Amygdala (tissue), 56 donors: ENCODE data around the gene CAMK2D.

Experiments
- DNase-seq, 56 donors: peaks; one replicate each; lab custom pipeline; 2025; lab: John Stamatoyannopoulos, UW

The CAMK2D gene

DNA sequence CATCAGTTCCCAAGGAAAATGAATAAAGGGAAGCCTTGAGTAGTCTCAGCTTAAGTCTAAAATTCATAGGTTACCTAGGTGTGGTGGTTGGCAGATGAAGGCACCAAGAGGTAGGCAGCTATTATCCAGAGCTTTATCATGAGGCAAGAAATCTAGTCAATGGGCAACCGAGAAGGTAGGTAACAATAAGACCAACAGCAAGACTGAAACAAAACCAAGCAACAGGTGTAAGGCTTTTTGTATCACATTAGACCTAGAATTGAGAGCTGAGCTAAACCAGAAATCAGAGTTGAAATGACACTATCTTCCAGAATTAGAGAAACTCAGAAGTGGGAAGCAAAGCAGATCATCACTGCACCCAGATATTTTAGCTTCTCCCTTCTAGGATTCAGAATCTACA is 117.1 kb downstream of the CAMK2D start:
- no peak for DNase-seq

DNA sequence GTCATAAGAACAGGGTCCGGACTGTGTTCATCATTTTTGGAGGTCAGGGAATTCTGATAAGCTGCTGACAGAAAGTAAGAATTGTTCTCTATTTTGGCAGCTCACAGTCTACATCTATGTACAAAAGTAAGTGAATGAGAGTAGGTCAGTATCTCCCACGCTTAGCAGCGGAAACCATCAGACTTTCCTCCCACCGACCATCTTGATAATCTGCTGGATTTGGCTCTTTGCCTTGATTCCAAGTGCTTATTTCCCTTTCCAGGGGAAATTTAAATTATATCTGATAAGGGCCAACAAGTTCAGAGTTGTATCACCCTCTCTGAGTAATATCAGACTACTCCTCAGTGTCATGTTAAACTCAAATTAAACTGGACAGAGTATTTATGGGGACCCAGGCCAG is 118.0 kb downstream of the CAMK2D start:
- DNase-seq, result peak in 8 of 56 donors; percentile 2 to 22 (median 8)

DNA sequence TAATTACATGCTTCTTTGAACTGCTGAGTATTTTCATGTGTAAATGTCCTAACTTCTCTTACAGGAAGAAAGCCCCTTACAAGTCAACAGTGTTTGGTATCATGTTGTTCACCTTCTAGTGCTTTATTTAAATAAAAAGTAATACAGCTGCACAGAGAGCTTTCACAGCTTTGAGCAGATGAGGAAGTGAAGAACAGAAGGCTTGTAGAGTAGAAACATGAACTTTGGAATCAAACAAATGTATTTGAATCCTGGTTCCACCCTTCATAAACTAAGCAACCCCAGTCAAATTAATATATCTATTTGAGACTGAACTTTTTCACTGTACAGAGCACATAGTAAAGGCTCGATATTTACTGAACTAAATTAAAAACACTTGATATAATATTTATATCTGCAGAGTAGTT is 120.5 kb downstream of the CAMK2D start:
- no peak for DNase-seq

DNA sequence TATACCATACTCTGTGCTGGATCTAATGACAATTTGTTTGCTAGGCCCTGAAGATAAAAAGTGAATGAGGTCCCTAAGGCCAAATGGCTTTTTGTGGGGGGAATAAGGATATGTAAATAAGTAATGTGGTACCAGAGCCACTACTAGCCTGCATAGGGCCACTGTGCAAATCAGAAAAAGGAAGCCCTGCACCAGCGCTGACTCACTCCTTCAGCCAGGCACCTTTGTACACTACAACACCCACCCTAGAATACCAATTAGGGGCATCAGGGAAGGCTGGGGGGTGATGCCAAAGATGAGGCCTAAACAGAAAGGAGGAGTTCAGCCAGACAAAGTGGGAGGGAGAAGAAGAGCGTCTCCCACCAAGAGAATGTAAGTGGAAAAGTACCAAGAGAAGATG is 122.2 kb downstream of the CAMK2D start:
- peak in 23 of 56 donors; percentile 2 to 34 (median 16) for DNase-seq

DNA sequence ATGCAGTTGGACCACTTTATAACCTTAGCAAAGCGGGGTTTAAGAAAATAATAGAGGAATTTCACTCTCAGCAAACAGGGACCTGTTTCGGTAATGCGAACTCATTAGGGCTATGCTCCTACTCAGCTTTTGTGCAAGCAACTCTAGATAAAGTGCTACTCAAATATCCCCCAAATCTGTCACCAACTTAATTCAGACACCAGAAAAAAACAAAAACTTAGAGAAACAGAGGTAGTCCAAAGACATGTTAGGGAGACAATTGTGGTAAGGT is 123.0 kb downstream of the CAMK2D start:
- DNase-seq, result no peak

DNA sequence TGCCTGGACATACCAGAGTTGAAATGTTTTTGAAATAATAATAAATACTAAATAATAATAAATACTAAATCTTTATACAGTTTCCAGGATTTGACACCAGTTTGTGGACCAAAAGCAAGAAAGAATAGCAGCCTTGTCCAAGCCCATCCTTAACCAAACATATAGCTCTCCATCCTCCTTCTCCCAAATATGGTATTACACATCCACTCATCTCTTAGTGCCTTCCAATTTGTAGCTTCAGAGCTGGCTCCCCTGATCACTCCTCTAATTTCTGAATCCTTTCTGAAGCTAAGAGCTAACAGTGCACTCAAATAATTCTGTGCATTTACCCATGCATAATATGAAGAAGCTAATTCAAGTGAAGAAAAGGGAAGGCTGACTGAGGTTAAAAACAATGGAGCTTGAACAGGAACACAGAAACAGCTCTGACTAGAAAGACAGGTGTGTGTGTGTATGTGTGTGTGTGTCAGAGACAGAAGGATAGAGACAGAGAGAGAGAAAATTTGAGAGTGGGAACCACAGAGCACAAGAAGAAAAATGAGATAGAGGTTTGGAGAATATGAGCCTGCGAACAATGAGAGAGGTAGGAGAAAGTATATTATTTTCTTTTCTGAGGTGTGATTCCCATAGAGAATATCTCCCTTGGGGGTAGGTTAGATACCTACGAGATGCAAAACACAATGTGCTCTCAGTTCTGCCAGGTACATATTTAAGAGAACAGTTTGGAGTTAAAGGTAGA is 123.5 kb downstream of the CAMK2D start:
- no peak for DNase-seq

DNA sequence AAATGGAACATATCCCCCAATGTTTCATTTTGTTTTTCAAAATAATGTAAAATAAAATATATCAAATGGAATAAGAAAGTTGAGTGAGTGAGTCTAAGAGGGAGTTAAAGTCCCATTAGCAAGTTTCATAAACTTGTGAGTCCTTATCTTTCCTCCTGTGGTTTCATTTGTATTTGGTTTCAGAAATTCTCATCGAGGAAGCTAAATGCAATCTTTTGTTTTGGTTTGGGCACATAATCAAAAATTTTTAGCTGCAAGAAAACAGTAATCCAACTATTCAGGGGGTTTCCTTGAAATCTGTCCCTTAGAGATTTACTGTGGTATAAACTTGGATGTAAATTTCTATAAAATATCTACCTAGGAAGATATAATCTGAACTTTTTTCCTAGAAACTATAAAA is 124.2 kb downstream of the CAMK2D start:
- DNase-seq, result no peak

DNA sequence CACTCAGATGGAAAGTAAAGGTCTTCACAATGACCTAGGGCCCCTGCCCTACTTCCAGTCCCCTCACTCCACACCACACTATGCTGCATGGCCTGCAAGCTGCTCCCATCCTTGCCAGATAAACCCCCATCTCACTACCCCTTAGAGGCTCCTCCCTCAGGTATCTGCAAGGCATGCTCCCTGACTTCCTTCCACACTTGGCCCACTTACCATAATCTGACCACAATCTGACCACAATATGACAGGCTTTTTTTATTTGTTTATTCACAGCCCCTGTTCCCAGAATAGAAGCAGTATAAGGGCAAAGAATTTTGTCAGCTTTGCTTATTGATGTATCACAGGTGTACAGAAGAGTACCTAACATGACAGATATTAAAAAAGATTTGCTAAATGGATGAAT is 124.7 kb downstream of the CAMK2D start:
- no peak for DNase-seq

DNA sequence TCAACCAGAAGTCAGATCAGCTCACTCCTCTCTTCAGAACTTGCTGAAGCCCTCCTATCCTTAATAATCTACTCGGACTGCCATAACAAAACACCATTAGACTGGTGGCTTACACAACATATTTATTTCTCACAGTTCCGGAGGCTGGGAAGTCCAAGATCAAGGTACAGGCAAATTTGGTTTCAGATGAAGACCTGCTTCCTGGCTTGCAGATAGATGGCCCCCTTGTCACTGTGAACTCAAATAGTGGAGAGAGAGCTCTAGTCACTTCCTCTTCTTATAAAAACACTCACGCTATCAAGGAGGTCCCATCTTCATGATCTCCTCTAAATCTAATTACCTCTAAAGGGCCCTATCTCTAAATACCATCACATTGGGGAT is 125.1 kb downstream of the CAMK2D start:
- DNase-seq, result no peak

DNA sequence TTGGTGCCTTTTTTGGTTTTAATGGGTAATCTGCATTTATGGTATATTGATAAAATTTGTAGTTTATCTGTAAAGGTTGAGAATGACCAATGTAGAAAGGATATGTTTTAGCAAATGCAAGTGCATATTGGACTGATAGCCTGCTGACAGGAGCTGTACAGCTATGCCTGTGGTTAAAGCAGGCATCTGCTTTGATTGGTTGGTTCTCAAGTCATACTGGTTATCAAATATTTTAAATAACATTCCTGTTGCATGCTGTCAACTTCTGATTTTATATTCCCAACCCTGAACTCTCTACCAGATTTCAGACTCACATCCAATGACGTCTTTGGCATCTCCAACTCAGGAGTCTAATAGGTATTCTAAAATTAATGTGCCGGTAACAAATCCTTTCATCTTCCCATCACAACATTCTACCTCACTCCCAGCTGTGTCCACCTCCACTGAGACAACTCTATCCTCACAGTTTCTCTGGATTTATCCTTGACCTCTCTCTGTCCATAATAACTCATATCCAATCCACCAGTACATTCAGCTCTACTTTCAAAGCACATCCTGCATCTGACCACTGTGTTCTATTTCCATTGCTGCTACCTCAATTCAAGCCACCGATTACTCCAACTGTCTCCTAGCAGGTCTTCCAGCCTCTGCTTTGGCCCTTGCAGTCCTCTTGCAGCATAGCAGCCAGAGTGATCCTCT is 125.7 kb downstream of the CAMK2D start:
- DNase-seq, result no peak

DNA sequence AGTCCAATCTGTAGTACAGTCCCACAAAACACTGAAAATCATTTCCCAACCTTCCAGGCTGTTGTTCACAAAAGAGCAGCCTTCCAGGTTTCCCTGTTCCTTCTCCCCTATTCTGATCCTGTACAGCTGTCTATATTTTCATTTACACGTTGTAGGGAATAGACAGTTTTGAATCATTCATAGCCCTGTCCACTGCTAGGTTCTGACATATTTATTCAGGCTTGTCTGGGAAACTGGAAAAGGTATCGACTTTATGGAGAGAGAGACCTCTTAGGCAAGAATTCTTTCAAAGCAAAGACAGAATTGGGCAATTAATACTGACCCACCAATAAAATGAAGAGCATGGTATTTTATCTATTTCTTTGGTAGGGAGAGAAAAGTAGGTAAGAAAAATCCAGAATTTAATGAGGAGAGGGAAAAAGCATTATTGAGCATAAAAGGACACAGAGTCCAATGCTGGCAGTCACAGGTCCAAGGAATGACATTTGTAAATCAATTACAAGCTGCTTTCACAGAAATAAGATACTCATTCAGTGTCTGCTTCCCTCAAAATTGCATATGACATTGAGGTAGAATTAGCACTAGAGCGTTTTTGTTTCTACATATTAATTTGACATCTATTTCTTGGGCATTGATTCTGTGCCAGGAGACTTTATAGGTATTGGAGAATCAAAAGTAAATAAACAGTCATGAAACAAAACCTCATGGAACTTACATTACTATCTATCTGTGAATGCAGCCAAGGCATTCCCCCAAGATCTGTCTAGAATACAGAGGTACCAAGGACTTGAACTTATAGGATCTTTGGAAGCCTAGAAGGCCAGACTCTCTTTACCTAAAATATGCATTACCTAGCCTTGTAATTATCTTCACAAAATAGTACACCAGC is 127.2 kb downstream of the CAMK2D start:
- no peak for DNase-seq

DNA sequence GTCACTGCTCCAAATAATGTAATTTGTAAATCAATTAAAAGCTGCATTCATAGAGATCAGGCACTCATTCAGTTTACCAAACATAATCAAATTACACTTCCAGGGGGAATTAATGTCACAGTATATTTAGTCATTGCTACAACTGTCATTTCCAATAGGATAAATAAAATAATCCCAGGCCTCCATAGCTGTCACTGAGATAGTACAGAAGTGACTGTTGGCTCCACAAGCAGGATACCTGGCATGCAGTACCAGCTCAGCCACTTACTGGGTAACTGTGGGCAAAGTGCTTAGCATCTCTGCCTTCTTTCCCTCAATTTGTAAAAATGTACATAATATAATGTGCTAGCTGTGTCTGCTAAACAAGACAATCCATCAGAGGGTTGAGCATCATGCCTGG is 128.1 kb downstream of the CAMK2D start:
- no peak for DNase-seq

DNA sequence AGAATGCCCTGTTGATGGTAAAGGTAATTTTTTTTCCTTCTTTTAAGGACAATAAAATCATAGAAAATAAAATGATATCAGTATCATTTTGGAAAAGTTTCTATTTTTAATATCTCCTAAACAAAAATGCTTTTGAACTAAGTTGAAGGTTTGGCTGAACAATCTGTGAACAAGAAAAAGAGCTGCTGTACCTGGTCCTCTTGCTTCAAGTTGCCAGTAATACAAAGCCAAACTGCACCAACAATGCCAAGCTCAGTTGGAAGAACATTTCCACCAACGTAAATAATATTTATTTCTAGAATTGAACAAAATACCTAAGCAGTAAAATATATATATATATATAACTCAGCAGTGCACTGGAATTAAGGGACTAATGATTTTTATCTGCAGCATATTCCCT is 132.8 kb downstream of the CAMK2D start:
- DNase-seq, result no peak

DNA sequence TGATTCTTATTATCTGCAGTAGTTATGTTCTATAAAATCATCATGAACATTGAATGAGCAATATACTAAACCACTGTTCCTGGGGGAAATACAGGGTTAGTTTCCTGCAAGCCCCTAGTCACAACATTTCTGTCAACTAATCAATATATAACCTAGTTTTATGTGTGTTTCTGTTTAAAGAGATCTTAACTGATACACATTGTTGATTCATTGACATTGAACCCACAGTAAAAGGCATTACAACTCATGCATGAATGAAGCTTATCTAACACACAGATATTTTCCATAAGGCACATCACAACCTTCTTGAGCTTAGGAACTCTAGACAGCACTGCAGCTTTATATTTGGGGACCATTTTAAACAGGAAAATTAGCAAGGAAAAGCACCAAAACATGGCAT is 134.2 kb downstream of the CAMK2D start:
- no peak for DNase-seq

DNA sequence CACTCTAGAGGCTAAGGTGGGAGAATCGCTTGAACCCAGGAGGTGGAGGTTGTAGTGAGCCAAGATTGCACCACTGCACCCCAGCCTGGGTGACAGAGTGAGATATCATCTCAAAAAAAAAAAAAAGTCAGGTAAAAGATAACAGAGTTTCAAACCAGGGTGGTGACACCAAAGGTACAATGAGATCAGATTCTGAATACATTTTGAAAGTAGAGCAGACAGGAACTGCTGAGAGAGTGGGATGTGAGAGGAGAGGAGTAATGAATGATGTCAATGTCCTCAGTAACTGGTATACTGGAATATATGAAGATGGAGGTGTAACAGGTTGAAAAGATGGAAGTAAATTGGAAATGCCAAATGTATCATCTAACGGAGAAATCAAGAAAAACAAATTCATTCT is 135.6 kb downstream of the CAMK2D start:
- no peak for DNase-seq

DNA sequence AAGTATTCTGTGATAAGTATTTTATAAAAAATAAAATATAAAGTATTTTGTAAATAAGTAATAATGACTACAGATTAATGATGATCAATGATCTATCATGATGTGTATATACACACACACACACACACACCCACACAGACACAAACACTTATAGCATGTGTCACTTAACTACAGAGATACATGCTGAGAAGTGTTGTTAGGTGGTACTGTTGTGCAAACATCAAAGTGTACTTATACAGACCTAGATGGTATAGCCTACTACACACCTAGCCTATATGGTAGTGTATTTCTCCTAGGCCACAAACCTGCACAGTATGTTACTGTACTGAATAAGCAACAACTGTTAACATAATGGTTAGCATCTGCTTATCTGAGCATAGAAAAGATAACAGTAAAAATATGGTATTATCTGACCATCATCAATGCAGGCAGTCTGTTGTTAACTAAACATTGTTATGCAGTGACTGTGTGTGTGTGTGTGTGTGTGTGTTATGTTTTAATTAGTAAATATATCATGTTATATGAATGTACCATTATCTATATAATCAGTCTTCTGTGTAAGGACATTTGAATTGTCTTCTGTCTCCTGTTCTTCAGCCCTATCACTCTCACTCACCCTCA is 138.2 kb downstream of the CAMK2D start:
- no peak for DNase-seq

DNA sequence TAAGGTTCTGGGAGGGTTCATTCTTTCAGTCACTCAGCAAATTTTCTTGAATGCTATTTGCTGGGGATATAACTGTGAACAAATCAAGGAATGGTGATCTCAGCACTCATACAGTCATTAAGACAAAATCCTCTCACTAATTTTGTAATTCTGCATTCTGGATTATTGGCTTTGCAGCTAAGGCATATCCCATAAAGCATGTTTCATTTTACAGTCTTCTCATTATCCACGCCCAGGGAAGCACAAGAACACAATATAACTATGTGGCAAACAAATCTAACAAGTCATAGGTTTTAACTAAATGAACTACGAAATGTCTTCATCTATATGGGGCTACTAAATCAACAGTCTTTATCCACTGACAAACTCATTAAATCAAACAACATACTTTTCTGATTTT is 139.9 kb downstream of the CAMK2D start:
- DNase-seq, result no peak

DNA sequence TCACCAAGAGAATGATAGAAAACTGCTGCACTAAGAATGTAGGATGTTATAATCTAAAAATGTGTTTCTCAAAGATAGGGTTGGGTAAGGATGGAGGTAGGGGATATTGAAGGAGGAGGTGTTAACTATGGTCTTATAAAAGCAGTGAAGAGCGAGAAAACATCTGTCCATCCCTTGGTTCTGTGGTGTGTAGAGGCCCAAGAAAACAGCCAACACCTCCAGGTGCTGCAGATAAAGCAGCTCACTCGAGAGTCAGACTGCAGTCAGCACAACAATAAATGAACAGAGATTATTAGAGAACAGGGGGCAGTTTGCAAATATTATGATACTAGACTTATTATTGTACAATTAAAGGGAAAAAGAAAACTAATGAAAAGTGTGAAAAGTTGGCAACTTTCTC is 141.5 kb downstream of the CAMK2D start:
- no peak for DNase-seq

DNA sequence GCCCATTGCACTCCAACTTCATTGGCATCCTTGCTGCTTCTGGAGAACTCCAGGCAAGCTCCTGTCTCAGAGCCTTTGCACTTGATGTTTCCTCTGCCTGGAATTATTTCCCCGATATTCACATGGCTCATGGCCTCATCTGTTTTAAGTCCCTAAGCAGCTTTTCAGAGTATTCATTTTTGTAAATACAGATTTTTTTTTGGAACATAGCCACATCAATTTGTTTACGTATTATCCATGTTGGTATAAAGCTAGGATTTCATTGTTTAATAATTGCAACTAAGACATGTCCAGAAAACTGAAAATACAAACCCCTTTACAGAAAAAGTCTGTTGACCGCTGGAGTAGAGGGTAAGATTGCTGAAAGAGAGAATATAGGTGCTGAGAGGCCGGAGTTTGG is 142.0 kb downstream of the CAMK2D start:
- no peak for DNase-seq

DNA sequence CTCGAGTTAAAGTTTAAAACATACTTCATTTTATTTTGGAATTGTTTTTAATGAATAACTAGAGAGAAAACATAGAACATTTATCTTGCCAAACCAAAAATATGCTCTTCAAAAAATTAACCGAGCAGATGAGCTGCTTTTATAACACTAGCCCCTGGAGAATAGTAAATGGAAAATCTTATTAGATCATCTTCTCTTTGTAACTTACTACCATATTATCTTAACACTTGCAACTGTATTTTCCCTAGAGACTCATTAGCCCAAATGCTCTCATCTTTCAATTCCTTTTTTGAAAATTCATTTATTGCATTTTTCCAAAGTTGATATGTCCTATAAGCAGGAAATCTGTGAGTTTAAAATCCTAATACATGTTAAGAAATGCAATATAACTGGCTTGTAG is 143.3 kb downstream of the CAMK2D start:
- DNase-seq, result no peak

DNA sequence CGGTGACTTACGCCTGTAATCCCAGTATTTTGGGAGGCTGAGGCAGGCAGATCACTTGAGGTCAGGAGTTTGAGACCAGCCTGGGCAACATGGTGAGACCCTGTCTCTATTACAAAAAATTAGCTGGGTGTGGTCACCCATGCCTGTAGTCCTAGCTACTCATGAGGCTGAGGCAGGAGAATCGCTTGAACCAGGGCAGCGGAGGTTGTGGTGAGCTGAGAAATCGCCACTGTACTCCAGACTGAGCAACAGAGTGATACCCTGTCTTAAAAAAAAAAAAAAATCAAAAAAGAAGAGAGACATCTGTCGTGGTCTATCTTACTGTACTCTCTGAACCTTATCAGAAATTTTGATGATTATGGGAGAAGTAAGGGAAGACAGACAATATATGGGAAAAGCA is 144.3 kb downstream of the CAMK2D start:
- no peak for DNase-seq
